ENCODE results near the gene PHLPP1.

- no peak for TF ChIP-seq EZH2 (IDR thresholded peaks at IDR 0.05)
- no peak for TF ChIP-seq POLR2AphosphoS5 (IDR thresholded peaks at IDR 0.05; ENCODE audit: borderline replicate concordance, low read depth, low read length)
Observed at GRCh38 chr18:63002305-63002704, 287.0 kb downstream of the PHLPP1 start.
